Thoracic aorta (tissue), 2 donors: ENCODE data around the gene SHOC2. TPM values are rescaled to one million over a fixed set of nuclear protein-coding genes. Genes with fewer than 3 reads are reported as not detected.

ENCODE experiments used
- ATAC-seq: fragments of 150-250 bp; one replicate; pipeline ENCODE4 v1.8.0; 2017; ENCODE audit warnings: low read depth; ENCODE audit not compliant: insufficient number of reproducible peaks, low FRiP score
- DNase-seq: peaks from one replicate; pipeline ENCODE4 v3.0.0-alpha.2; 2020; ENCODE audit warnings: low spot score
- H3K27ac ChIP-seq, 2 donors: fragments of 200-600 bp; sonication (generic); 1 replicate in 1 of 2; 2 replicates in 1 of 2; pipeline ENCODE4 v1.5.1; 2016; ENCODE audit warnings: mild to moderate bottlenecking in 2 of 2, moderate library complexity in 2 of 2
- H3K27me3 ChIP-seq: fragments of 200-600 bp; sonication (generic); replicated peaks from 2 replicates; pipeline ENCODE4 v1.6.0; 2016; ENCODE audit warnings: mild to moderate bottlenecking; ENCODE audit not compliant: insufficient read depth
- H3K36me3 ChIP-seq: fragments of 200-600 bp; sonication (generic); one replicate; pipeline ENCODE4 v1.5.1; 2016
- H3K4me1 ChIP-seq, 2 donors: fragments of 200-600 bp; sonication (generic); 1 replicate in 1 of 2; 2 replicates in 1 of 2; pipeline versions ENCODE4 v1.5.1 to v1.6.0; 2016; ENCODE audit warnings: low read depth in 2 of 2, mild to moderate bottlenecking in 1 of 2; ENCODE audit not compliant: control insufficient read depth in 1 of 2
- H3K4me3 ChIP-seq: fragments of 200-600 bp; sonication (generic); 2 replicates; pipeline ENCODE4 v1.5.1; 2016; ENCODE audit warnings: mild to moderate bottlenecking
- H3K9me3 ChIP-seq: fragments of 200-600 bp; sonication (generic); 2 replicates; pipeline ENCODE4 v1.5.1; 2016
- total RNA-seq, 2 donors: library from RNA; depleted of rRNA; stranded (reverse); fragments of >200 nt; gene quantifications; one replicate each; pipeline versions ENCODE4 v1.1.0 to v1.2.3, GENCODE V29; 2016
- TF ChIP-seq, protein P1 (sequence below): fragments of 200-600 bp; sonication (generic); IDR thresholded peaks from one replicate; pipeline ENCODE4 v1.5.1; 2019; ENCODE audit warnings: antibody characterized with exemption

Gene SHOC2
- total RNA-seq, 2 donors from 2014 or later: 41.6 to 115 TPM

GRCh38 chr10:110932505-110933180, 13.2 kb downstream of the SHOC2 start:
- peaks cover 11 to 30% of the 10 kb centered on the region in 2 donors for H3K4me1 ChIP-seq
- TF ChIP-seq, protein P1, sequence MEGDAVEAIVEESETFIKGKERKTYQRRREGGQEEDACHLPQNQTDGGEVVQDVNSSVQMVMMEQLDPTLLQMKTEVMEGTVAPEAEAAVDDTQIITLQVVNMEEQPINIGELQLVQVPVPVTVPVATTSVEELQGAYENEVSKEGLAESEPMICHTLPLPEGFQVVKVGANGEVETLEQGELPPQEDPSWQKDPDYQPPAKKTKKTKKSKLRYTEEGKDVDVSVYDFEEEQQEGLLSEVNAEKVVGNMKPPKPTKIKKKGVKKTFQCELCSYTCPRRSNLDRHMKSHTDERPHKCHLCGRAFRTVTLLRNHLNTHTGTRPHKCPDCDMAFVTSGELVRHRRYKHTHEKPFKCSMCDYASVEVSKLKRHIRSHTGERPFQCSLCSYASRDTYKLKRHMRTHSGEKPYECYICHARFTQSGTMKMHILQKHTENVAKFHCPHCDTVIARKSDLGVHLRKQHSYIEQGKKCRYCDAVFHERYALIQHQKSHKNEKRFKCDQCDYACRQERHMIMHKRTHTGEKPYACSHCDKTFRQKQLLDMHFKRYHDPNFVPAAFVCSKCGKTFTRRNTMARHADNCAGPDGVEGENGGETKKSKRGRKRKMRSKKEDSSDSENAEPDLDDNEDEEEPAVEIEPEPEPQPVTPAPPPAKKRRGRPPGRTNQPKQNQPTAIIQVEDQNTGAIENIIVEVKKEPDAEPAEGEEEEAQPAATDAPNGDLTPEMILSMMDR: no peak
- no peaks in the 10 kb centered on the region for H3K36me3 ChIP-seq
- H3K4me3 ChIP-seq: no peak overlapping the region
- H3K9me3 ChIP-seq: no peaks in the 10 kb centered on the region
- no peaks in the 10 kb centered on the region for H3K27me3 ChIP-seq
- no peak for ATAC-seq
- no peak for DNase-seq
- no peak overlapping the region for H3K27ac ChIP-seq

DNA sequence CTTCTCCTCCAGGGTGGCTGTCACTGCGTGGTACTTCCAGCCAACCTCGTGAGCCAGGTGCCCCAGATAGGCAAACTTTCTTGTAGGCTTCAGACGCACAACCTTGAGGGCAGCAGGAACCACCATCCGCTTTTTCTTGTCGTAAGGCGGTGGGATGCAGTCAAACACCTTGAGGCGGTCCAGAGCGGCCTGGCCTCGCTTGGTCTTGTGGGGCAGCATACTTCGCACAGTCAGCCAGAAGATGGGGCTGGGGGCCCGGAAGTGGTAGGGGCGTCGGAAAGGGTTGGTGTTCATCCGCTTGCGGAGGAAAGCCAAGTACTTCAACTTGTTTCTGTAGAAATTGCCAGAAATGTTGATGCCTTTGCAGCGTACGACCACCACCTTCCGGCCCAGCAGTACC, 17.4 kb downstream of the SHOC2 start:
- Histone ChIP-seq H3K9me3 (no peaks in the 10 kb centered on the region), H3K4me3 (no peak overlapping the region), H3K27me3 (no peaks in the 10 kb centered on the region), H3K4me1 (peaks cover 8 to 19% of the 10 kb centered on the region in 2 donors), H3K27ac (no peak overlapping the region), H3K36me3 (no peaks in the 10 kb centered on the region)
- DNase-seq: no peak
- TF ChIP-seq, protein P1: no peak
- ATAC-seq: no peak

DNA sequence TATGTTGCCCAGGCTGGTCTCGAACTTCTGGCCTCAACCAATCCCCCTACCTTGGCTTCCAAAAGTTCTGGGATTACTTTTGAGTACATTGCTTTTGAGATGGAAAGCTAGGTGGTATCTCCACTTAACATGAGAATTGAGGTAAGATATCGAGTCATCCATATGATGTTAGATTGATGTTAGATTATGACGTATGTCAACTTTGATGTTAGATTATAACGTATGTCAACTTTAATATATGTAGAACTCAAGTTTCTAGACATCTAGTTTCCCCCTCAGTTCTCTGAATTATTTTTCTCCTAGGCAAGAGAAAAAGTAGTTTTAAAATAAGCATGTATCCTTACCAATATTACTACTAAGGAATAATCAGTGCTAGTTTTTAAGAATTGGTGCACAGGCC, 20.0 kb downstream of the SHOC2 start:
- H3K4me1 ChIP-seq: peaks cover 4 to 6% of the 10 kb centered on the region in 2 donors
- H3K9me3 ChIP-seq: no peaks in the 10 kb centered on the region
- TF ChIP-seq, protein P1: no peak
- H3K27ac ChIP-seq: no peak overlapping the region
- H3K27me3 ChIP-seq: no peaks in the 10 kb centered on the region
- ATAC-seq (no peak), DNase-seq (no peak)
- H3K36me3 ChIP-seq: no peaks in the 10 kb centered on the region
- H3K4me3 ChIP-seq: no peak overlapping the region

GRCh38 chr10:110944792-110945396, 25.5 kb downstream of the SHOC2 start:
- DNase-seq (no peak), ATAC-seq (no peak)

DNA sequence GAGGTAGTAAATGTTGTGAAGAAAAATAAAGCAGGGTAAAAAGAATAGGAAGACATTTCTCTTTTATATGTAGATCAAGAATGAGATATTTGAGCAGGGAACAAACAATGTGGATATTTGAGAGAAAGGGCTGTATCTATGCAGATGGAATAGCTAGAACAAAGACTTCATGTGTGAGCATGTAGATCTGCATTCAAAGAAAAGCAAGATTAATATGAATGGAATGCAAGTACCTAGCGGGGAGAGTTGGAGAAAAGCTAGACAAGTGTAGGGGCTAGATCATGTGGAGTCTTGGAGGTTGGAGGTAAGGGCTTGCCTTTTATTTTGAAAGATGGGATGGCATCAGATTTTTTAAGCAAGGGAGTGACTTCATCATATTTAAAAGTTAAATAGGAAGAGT, 27.1 kb downstream of the SHOC2 start:
- no peak for DNase-seq
- no peak overlapping the region for H3K27ac ChIP-seq
- H3K36me3 ChIP-seq: no peaks in the 10 kb centered on the region
- TF ChIP-seq, protein P1: no peak
- peaks cover 5 to 16% of the 10 kb centered on the region in 2 donors for H3K4me1 ChIP-seq
- H3K9me3 ChIP-seq: no peaks in the 10 kb centered on the region
- ATAC-seq: no peak
- H3K27me3 ChIP-seq: no peaks in the 10 kb centered on the region
- H3K4me3 ChIP-seq: no peak overlapping the region

More at GRCh38 chr10:110944792-110945396, 25.5 kb downstream of the SHOC2 start:
- TF ChIP-seq, protein P1: no peak
- Histone ChIP-seq H3K9me3 (no peaks in the 10 kb centered on the region), H3K27me3 (no peaks in the 10 kb centered on the region), H3K27ac (no peak overlapping the region), H3K4me3 (no peak overlapping the region), H3K36me3 (no peaks in the 10 kb centered on the region), H3K4me1 (peaks cover 5 to 16% of the 10 kb centered on the region in 2 donors)
